Neural crest cell (in vitro differentiated cells): Measurements from ENCODE around the gene BAMBI. TPM values are rescaled to one million over a fixed set of nuclear protein-coding genes. Genes with fewer than 3 reads are reported as not detected.
"Not testable (repeated sequence)": the region's sequence is repeated elsewhere in the genome, so short reads cannot be mapped to it uniquely, and the experiment has no call there.

Source experiments
- DNase-seq: peaks from one replicate; pipeline ENCODE4 v3.0.0; 2021; ENCODE audit warnings: low read depth, mixed read lengths, low spot score
- H3K27ac Mint-ChIP-seq: one replicate; pipeline ENCODE4 v1.8.0; 2021; ENCODE audit warnings: mild to moderate bottlenecking, mixed read lengths; ENCODE audit not compliant: unreplicated experiment
- H3K27me3 Mint-ChIP-seq: 2 replicates; pipeline ENCODE4 v1.8.0; 2021; ENCODE audit warnings: low read depth, mild to moderate bottlenecking, mixed read lengths
- H3K36me3 Mint-ChIP-seq: 2 replicates; pipeline ENCODE4 v1.8.0; 2021; ENCODE audit warnings: low read depth, mild to moderate bottlenecking, mixed read lengths
- H3K4me1 Mint-ChIP-seq: 2 replicates; pipeline ENCODE4 v1.8.0; 2021; ENCODE audit warnings: mixed read lengths
- H3K4me3 Mint-ChIP-seq: one replicate; pipeline ENCODE4 v1.8.0; 2021; ENCODE audit warnings: mild to moderate bottlenecking, mixed read lengths
- H3K9me3 Mint-ChIP-seq: 2 replicates; pipeline ENCODE4 v1.8.0; 2021; ENCODE audit warnings: mixed read lengths
- total RNA-seq: library from RNA; stranded (reverse); gene quantifications from 2 replicates; pipeline ENCODE4 v1.2.1, GENCODE V29; 2021
- TF ChIP-seq, protein P1 (sequence below): fragments of 200-600 bp; sonication (generic); conservative IDR thresholded peaks from 2 replicates; pipeline ENCODE4 v1.5.0; 2021; ENCODE audit warnings: antibody characterized with exemption, mild to moderate bottlenecking

The BAMBI gene
- total RNA-seq, 1 donor from 2014 or later, result 5.5 TPM

DNA sequence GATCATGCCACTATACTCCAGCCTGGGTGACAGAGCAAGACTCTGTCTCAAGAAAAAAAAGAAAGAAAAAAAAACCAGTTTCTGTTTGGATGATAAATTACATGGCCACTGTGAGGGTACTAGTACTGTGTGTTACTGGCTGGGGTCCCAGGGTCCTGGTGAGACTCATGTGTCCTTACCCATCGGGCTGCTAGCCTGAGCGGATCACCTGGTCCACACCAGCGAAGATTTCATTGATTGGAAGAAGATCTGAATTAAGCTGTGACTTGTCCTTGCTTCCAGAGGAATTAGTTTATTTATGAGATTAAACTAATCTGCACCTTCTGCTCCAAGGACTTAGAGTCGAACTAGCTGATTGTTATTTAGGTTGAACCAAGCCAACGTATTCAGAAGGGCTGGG lies 40.0 kb upstream of the BAMBI start:
- no peak overlapping the region for H3K27ac Mint-ChIP-seq
- no peaks in the 10 kb centered on the region for H3K27me3 Mint-ChIP-seq
- DNase-seq, result no peak
- TF ChIP-seq, protein P1, sequence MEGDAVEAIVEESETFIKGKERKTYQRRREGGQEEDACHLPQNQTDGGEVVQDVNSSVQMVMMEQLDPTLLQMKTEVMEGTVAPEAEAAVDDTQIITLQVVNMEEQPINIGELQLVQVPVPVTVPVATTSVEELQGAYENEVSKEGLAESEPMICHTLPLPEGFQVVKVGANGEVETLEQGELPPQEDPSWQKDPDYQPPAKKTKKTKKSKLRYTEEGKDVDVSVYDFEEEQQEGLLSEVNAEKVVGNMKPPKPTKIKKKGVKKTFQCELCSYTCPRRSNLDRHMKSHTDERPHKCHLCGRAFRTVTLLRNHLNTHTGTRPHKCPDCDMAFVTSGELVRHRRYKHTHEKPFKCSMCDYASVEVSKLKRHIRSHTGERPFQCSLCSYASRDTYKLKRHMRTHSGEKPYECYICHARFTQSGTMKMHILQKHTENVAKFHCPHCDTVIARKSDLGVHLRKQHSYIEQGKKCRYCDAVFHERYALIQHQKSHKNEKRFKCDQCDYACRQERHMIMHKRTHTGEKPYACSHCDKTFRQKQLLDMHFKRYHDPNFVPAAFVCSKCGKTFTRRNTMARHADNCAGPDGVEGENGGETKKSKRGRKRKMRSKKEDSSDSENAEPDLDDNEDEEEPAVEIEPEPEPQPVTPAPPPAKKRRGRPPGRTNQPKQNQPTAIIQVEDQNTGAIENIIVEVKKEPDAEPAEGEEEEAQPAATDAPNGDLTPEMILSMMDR, result no peak
- no peaks in the 10 kb centered on the region for H3K4me1 Mint-ChIP-seq
- no peak overlapping the region for H3K4me3 Mint-ChIP-seq
- no peaks in the 10 kb centered on the region for H3K36me3 Mint-ChIP-seq
- H3K9me3 Mint-ChIP-seq, result no peaks in the 10 kb centered on the region

DNA sequence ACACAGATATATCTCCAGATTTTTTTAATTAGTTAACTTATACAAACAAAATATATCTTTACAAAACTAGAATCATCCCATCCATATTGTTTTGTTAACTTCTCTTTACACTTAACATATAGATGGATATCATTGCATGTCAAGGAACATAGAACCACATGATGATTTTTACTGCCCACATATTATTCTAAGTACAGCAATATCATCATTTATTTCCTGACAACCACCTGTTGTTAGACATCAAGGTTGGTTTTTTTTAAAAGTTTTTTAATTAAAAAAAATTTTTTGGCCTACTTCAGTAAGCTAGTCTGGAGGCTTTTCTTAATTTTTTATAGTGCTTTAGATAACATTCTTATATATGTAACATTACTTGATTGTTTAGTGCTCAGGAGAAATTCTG lies 38.9 kb upstream of the BAMBI start:
- no peaks in the 10 kb centered on the region for H3K9me3 Mint-ChIP-seq
- no peak overlapping the region for H3K4me3 Mint-ChIP-seq
- TF ChIP-seq, protein P1, result no peak

DNA sequence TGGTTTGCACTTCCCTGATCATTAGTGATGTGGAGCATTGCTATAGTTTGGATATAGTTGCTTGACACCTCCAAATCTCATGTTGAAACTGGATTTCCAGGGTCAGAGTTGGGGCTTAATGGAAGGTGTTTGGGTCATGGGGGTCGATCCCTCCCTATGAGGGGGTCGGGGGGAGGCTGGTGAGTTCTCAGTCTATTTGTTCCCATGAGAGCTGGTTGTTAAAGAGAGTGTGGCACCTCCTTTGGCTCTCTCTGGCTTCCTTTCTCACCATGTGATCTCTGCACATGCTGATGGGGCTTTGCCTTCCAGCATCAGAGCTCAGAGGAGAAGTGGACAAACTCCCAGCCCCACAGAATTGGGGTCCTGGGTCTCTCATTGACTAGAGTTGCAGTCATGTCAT lies 36.8 kb upstream of the BAMBI start:
- H3K27ac Mint-ChIP-seq, result no peak overlapping the region
- no peaks in the 10 kb centered on the region for H3K36me3 Mint-ChIP-seq
- TF ChIP-seq, protein P1, result no peak
- no peak for DNase-seq
- H3K4me3 Mint-ChIP-seq, result no peak overlapping the region
- no peaks in the 10 kb centered on the region for H3K4me1 Mint-ChIP-seq
- no peaks in the 10 kb centered on the region for H3K9me3 Mint-ChIP-seq
- no peaks in the 10 kb centered on the region for H3K27me3 Mint-ChIP-seq

More for the DNA sequence above, 38.9 kb upstream of the BAMBI start:
- H3K27ac Mint-ChIP-seq, result no peak overlapping the region
- DNase-seq, result no peak
- no peaks in the 10 kb centered on the region for H3K27me3 Mint-ChIP-seq
- no peaks in the 10 kb centered on the region for H3K4me1 Mint-ChIP-seq
- H3K36me3 Mint-ChIP-seq, result no peaks in the 10 kb centered on the region

DNA sequence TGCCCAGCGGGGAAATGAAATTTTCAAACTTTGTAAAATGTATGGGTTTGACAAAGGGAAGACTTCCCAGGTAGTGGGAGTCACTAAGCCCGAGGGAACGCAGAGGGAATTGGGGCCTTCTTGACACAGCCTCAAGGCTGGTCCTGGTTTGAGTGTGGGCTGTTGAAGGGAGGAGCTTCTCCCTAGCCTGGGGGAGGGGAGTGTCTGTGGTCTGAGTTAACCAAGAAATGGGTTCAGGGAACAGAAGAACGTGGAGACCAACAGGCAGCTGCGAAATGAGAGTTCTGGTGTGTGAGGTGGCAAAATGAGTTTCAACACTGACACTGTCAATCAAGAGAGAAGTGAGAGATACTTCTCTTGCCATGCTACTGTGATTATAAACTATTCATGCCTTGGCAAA lies 32.7 kb upstream of the BAMBI start:
- Mint-ChIP-seq H3K27ac (no peak overlapping the region), H3K27me3 (no peaks in the 10 kb centered on the region), H3K36me3 (peaks cover 3% of the 10 kb centered on the region), H3K9me3 (peaks cover 6% of the 10 kb centered on the region), H3K4me1 (no peaks in the 10 kb centered on the region), H3K4me3 (no peak overlapping the region)
- no peak for DNase-seq
- TF ChIP-seq, protein P1, result no peak

DNA sequence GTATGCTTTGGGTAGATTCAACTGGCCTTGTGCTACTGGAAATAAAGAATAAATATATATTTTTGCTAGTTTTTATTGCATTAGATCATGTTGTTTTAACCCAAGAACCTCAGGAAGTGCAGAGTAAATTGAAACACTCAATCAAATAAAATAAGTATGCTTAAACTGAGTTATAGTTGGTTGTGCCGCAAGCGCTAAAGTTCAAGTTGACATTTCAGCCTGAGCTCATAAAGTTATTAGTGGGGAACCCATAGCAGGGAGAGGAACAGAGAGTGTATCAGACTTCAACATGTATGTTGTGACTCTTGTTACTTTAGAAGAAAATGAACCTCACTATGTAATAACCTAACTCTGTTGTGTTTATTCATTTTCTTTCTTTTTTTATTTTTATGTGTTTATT lies 25.2 kb upstream of the BAMBI start:
- Mint-ChIP-seq H3K4me3 (no peak overlapping the region), H3K4me1 (no peaks in the 10 kb centered on the region), H3K9me3 (peaks cover 6% of the 10 kb centered on the region), H3K36me3 (peaks cover 3% of the 10 kb centered on the region), H3K27ac (no peak overlapping the region), H3K27me3 (no peaks in the 10 kb centered on the region)
- no peak for DNase-seq
- TF ChIP-seq, protein P1, result no peak

DNA sequence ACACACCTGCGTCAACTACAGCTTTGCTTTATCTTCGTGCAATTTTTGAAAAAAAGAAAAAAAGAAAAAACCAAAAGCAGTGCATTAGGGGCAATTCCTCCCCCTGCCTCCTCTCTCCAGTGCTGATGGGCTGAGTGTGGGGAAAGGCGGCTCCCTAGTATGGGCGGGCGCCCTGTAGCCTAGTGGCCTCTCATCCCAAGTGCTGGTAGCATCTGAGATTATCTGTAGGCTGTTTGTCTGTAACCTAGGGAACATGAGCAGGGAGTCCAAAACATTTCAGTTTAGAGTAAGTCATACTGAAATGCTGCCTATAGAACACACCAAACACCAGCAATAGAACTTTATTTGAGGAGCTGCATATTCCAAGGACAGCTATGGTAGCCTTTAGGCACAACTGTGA lies 24.6 kb upstream of the BAMBI start:
- peaks cover 3% of the 10 kb centered on the region for H3K36me3 Mint-ChIP-seq
- no peak overlapping the region for H3K4me3 Mint-ChIP-seq
- no peak overlapping the region for H3K27ac Mint-ChIP-seq
- no peak for DNase-seq
- H3K9me3 Mint-ChIP-seq, result peaks cover 6% of the 10 kb centered on the region
- no peaks in the 10 kb centered on the region for H3K4me1 Mint-ChIP-seq
- no peaks in the 10 kb centered on the region for H3K27me3 Mint-ChIP-seq
- TF ChIP-seq, protein P1, result no peak

DNA sequence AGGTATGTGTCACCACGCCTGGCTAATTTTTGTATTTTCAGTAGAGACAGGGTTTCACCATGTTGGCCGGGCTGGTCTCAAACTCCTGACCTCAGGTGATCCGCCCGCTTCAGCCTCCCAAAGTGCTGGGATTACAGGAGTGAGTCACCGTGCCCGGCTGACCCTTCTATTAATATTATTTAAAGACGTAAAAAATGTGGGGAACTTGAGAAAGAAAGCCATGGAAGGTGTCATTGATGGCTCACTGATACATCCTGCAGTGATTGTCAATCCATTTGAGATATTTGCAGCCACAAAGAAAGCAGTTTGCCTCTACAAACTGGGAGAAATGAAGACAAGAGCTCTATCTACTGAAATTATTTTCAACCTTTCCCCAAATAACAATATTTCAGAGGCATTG lies 18.5 kb upstream of the BAMBI start:
- not testable (repeated sequence) for H3K4me1 Mint-ChIP-seq, DNase-seq, H3K9me3 Mint-ChIP-seq, H3K4me3 Mint-ChIP-seq, H3K36me3 Mint-ChIP-seq, H3K27ac Mint-ChIP-seq
- H3K27me3 Mint-ChIP-seq, result peaks cover 18% of the 10 kb centered on the region
